GM06990 (cell line): ENCODE measurements around the gene TNS1.

Experiments used
- DNase-seq: peaks from one replicate; pipeline ENCODE4 v3.0.0-alpha.2; 2011; ENCODE audit not compliant: insufficient read length; ENCODE audit errors: extremely low read depth
- H3K27me3 ChIP-seq: replicated peaks from 2 replicates; pipeline ENCODE4 v1.6.0; 2011; ENCODE audit warnings: low read length; ENCODE audit not compliant: control insufficient read depth, insufficient read depth
- H3K36me3 ChIP-seq: 2 replicates; pipeline ENCODE4 v1.5.1; 2011; ENCODE audit warnings: low read length; ENCODE audit not compliant: control insufficient read depth, insufficient read depth
- H3K4me3 ChIP-seq: replicated peaks from 2 replicates; pipeline ENCODE4 v1.5.1; 2011; ENCODE audit warnings: low read depth, mild to moderate bottlenecking, control low read depth, low read length
- CTCF ChIP-seq: IDR thresholded peaks from 2 replicates; pipeline ENCODE4 v1.5.1; 2011; ENCODE audit warnings: low read length, control low read depth, mild to moderate bottlenecking, inconsistent platforms; ENCODE audit not compliant: insufficient read depth, poor library complexity, severe bottlenecking

The TNS1 gene

GRCh38 chr2:217951091-217951490 is 51.7 kb downstream of the TNS1 start:
- TF ChIP-seq CTCF: no peak
- no peak for DNase-seq
- no peak overlapping the region for H3K4me3 ChIP-seq
- peaks cover 2% of the 10 kb centered on the region; the same call in 1 of the 2 replicates for H3K27me3 ChIP-seq
- no peaks in the 10 kb centered on the region for H3K36me3 ChIP-seq

GRCh38 chr2:217950401-217950871 is 52.4 kb downstream of the TNS1 start:
- no peak for TF ChIP-seq CTCF
- DNase-seq: no peak
- Histone ChIP-seq H3K4me3 (no peak overlapping the region), H3K36me3 (no peaks in the 10 kb centered on the region), H3K27me3 (peaks cover 2% of the 10 kb centered on the region; the same call in 1 of the 2 replicates)

GRCh38 chr2:217949447-217949846 is 53.3 kb downstream of the TNS1 start:
- peaks cover 2% of the 10 kb centered on the region; the same call in 1 of the 2 replicates for H3K27me3 ChIP-seq
- H3K4me3 ChIP-seq: no peak overlapping the region
- DNase-seq: no peak
- H3K36me3 ChIP-seq: no peaks in the 10 kb centered on the region
- TF ChIP-seq CTCF: no peak

GRCh38 chr2:217948897-217949296 is 53.9 kb downstream of the TNS1 start:
- no peak for TF ChIP-seq CTCF
- DNase-seq: no peak
- no peak overlapping the region for H3K4me3 ChIP-seq
- no peaks in the 10 kb centered on the region for H3K36me3 ChIP-seq
- peaks cover 2% of the 10 kb centered on the region; the same call in 1 of the 2 replicates for H3K27me3 ChIP-seq

- peaks cover 4% of the 10 kb centered on the region; the same call in 1 of the 2 replicates for H3K27me3 ChIP-seq
- DNase-seq: no peak
- H3K36me3 ChIP-seq: no peaks in the 10 kb centered on the region
- TF ChIP-seq CTCF: no peak
- H3K4me3 ChIP-seq: no peak overlapping the region
Measured at GRCh38 chr2:217948351-217948791, 54.4 kb downstream of the TNS1 start.
